BJ (cell line): ENCODE results near the gene PTPMT1. TPM values are rescaled to one million over a fixed set of nuclear protein-coding genes. Genes with fewer than 3 reads are reported as not detected.
"Not testable (repeated sequence)": the region's sequence is repeated elsewhere in the genome, so short reads cannot be mapped to it uniquely, and the experiment has no call there.

Experiments
- CTCF ChIA-PET: fragments of 350-600 bp; formaldehyde crosslinking; extraction: SDS; loops from one replicate; lab custom pipeline; 2021; ENCODE audit warnings: antibody characterized with exemption, inconsistent platforms; lab: Yijun Ruan, JAX
- POLR2A ChIA-PET: fragments of 300-600 bp; sonication (Branson Sonifier 250); formaldehyde crosslinking; extraction: SDS; loops from one replicate; lab custom pipeline; 2021; ENCODE audit warnings: antibody characterized with exemption; lab: Charles Lee
- DNase-seq: peaks from one replicate; pipeline ENCODE4 v3.0.0-alpha.2; 2011; ENCODE audit warnings: low read depth
- H3K27me3 ChIP-seq: 2 replicates; pipeline ENCODE4 v1.6.0; 2011; ENCODE audit warnings: low read length; ENCODE audit not compliant: control insufficient read depth, insufficient read depth
- H3K36me3 ChIP-seq: 2 replicates; pipeline ENCODE4 v1.5.1; 2011; ENCODE audit warnings: low read length; ENCODE audit not compliant: control insufficient read depth, insufficient read depth
- H3K4me3 ChIP-seq: 2 replicates; pipeline ENCODE4 v1.5.1; 2011; ENCODE audit warnings: low read depth, mild to moderate bottlenecking, control low read depth, low read length
- polyA plus RNA-seq: library from polyadenylated mRNA; depleted of rRNA; stranded (reverse); fragments of >200 nt; gene quantifications from 2 replicates; pipeline ENCODE4 v1.2.3, GENCODE V29; 2011
- TF ChIP-seq, protein P1 (sequence below): IDR thresholded peaks from 2 replicates; pipeline ENCODE4 v1.5.1; 2011; ENCODE audit warnings: low read depth, mild to moderate bottlenecking, control low read depth, inconsistent platforms, low read length, moderate library complexity; ENCODE audit not compliant: insufficient read depth

Gene PTPMT1
- polyA plus RNA-seq, 1 experiment = 61.9 TPM

DNA sequence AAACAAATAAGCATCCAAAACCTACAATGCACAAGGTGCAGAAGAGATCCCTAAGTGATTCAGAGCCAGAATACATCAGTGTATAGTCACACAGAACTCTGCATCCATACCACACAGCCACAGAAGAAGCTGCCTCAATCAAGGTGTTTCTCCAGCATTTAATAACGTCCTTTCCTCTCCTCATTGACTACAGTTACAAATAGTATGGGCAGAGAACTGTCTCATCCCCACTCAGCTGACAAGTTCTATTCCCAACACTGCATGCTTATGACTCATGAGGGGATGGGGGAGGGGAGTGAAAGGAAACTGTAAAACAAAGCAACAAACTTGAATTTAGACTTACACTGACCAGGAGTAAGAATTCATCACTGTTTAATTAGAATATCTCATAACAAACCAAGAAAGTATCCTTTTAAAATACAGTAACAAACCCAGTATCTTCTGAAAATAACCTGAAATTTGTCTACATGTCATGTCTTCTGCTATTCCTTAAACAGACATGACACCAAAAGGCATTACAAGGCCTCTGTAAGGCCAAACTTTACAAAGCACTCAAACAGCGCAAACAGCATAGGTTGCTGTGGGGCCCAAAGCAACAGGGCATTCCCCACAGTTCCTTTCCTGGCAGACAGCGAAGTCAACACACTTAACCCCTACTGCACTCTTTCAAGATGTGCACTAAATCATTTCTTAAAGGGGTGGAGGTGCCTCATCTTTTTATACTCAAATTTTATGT lies 41.7 kb upstream of the PTPMT1 start:
- Histone ChIP-seq H3K36me3 (peaks cover under 1% of the 10 kb centered on the region; the same call in 1 of the 2 replicates), H3K27me3 (no peaks in the 10 kb centered on the region), H3K4me3 (no peak overlapping the region)
- TF ChIP-seq, protein P1, sequence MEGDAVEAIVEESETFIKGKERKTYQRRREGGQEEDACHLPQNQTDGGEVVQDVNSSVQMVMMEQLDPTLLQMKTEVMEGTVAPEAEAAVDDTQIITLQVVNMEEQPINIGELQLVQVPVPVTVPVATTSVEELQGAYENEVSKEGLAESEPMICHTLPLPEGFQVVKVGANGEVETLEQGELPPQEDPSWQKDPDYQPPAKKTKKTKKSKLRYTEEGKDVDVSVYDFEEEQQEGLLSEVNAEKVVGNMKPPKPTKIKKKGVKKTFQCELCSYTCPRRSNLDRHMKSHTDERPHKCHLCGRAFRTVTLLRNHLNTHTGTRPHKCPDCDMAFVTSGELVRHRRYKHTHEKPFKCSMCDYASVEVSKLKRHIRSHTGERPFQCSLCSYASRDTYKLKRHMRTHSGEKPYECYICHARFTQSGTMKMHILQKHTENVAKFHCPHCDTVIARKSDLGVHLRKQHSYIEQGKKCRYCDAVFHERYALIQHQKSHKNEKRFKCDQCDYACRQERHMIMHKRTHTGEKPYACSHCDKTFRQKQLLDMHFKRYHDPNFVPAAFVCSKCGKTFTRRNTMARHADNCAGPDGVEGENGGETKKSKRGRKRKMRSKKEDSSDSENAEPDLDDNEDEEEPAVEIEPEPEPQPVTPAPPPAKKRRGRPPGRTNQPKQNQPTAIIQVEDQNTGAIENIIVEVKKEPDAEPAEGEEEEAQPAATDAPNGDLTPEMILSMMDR = no peak
- POLR2A ChIA-PET = interaction anchor here (1.5 kb wide), 1 partner anchor 8 kb away, joined by 3 read pairs; no protein-coding TSS in a partner anchor
- CTCF ChIA-PET = interaction anchor here (1.3 kb wide), 1 partner anchor 10 kb away, joined by 4 read pairs; no protein-coding TSS in a partner anchor
- peak; percentile 55 for DNase-seq

DNA sequence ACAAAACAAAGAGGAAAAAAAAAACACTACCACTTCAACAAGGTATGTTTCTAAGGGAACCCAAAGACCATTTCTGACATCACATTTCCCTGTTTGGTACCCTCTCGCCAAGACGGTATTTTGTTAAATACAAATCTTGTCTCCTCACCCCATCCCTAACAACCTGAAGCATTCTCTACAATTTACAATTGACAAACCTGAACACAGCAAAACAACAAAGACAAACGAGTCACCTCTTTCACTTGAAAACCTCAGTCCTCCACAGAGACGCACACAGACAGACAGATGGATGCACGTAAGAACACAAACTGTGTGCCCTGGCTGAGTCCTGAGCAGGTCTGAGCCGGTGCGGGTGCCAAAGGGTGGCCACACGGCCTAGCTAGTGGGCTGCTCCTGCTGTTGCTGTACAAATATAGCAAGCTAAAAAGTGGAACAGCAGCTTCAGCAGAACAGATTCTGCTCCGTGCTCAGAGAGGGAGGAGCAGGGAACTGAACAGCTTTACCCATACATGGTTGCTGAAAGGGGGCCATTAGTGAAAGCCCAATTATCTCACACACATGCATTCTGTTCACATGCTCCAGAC lies 41.0 kb upstream of the PTPMT1 start:
- no peaks in the 10 kb centered on the region for H3K27me3 ChIP-seq
- H3K36me3 ChIP-seq = no peaks in the 10 kb centered on the region
- no peak for DNase-seq
- ChIA-PET POLR2A (interaction anchor here (0.5 to 1.5 kb wide), 4 partner anchors 9 to 29 kb away, joined by 3 to 11 read pairs (median 7); no protein-coding TSS in a partner anchor), CTCF (interaction anchor here (0.9 to 1.7 kb wide), 2 partner anchors 16 to 26 kb away, joined by 3 to 5 read pairs; no protein-coding TSS in a partner anchor)
- no peak overlapping the region for H3K4me3 ChIP-seq
- TF ChIP-seq, protein P1 = no peak

- CTCF ChIA-PET = interaction anchor here (1.7 kb wide), 1 partner anchor 14 kb away, joined by 5 read pairs; no protein-coding TSS in a partner anchor
- POLR2A ChIA-PET, DNase-seq, H3K27me3 ChIP-seq, H3K4me3 ChIP-seq, H3K36me3 ChIP-seq: not testable (repeated sequence)
Measured at GRCh38 chr11:47526032-47526431, 39.4 kb upstream of the PTPMT1 start.

DNA sequence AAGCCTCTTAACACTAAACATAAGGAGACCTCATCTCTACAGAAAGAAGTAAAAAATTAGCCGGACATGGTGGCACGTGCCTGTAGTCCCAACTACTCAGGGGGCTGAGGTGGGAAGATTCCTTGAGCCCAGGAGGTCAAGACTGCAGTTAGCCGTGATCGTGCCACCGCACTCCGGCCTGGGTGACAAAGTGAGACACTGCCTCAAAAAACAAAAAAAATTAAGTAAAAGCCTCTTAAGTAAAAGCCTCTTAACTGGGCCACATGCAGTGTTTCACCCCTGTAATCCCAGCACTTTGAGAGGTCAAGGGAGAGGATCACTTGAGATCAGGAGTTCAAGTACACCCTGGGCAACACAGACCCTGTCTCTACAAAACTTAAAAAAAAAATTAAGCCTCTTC lies 38.2 kb upstream of the PTPMT1 start:
- CTCF ChIA-PET = no interaction called here
- TF ChIP-seq, protein P1 = no peak
- no peak overlapping the region for H3K4me3 ChIP-seq
- no peaks in the 10 kb centered on the region for H3K36me3 ChIP-seq
- POLR2A ChIA-PET = no interaction called here
- H3K27me3 ChIP-seq = no peaks in the 10 kb centered on the region
- DNase-seq = no peak

DNA sequence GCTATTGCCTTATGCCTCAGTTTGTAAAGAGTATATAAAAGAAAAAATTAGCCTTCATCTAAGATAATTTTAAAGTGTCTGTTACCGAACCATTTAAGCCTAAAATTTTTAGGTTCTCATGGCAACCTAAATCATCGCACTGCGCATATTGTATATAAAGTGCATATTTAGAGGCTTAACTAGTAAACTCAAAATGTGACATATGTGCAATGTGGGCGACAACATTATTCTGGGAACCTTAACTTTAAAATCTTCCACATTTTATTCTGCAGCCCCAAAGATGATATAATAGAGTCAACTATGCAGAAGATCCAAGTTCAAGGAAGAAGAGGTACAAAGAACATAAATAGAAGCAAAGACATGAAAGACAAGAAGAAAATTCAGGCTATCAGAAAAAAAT lies 35.4 kb upstream of the PTPMT1 start:
- CTCF ChIA-PET = no interaction called here
- TF ChIP-seq, protein P1 = no peak
- DNase-seq = no peak

GRCh38 chr11:47530721-47531120 lies 34.7 kb upstream of the PTPMT1 start:
- CTCF ChIA-PET, DNase-seq, H3K27me3 ChIP-seq, H3K36me3 ChIP-seq, H3K4me3 ChIP-seq: not testable (repeated sequence)
- POLR2A ChIA-PET = interaction anchor here (0.6 kb wide), 1 partner anchor 26 kb away, joined by 3 read pairs; no protein-coding TSS in a partner anchor

More for the DNA sequence above, 35.4 kb upstream of the PTPMT1 start:
- POLR2A ChIA-PET = no interaction called here
- no peak overlapping the region for H3K4me3 ChIP-seq
- H3K27me3 ChIP-seq = no peaks in the 10 kb centered on the region
- H3K36me3 ChIP-seq = no peaks in the 10 kb centered on the region
